Measurements from ENCODE around the gene LGALS1. TPM values are rescaled to one million over a fixed set of nuclear protein-coding genes. Genes with fewer than 3 reads are reported as not detected.
"Not testable (repeated sequence)": the region's sequence is repeated elsewhere in the genome, so short reads cannot be mapped to it uniquely, and the experiment has no call there.

LGALS1 gene
- total and polyA plus RNA-seq, 8 donors, result 15.9 to 249 (median 87.5) TPM

DNA sequence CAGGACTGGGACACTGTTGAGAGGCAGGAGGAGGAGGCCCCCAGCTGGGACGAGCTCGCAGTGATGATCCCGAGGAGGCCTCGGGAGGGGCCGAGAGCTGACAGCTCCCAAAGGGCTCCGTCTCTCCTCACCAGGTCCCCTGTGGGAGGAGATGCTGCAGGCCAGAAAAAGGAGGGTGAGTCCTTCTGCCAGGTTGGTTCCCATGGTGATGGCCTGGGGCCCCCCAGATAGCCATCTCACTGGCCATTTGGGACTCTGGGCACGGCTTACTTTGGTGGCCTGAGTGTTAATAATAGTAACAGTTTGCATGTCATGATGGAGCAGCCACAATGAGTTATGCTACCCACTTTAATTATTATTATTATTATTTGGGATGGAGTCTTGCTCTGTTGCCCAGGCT, 40.3 kb downstream of the LGALS1 start:
- no peak for FAIRE-seq
- TF ChIP-seq, protein P1, sequence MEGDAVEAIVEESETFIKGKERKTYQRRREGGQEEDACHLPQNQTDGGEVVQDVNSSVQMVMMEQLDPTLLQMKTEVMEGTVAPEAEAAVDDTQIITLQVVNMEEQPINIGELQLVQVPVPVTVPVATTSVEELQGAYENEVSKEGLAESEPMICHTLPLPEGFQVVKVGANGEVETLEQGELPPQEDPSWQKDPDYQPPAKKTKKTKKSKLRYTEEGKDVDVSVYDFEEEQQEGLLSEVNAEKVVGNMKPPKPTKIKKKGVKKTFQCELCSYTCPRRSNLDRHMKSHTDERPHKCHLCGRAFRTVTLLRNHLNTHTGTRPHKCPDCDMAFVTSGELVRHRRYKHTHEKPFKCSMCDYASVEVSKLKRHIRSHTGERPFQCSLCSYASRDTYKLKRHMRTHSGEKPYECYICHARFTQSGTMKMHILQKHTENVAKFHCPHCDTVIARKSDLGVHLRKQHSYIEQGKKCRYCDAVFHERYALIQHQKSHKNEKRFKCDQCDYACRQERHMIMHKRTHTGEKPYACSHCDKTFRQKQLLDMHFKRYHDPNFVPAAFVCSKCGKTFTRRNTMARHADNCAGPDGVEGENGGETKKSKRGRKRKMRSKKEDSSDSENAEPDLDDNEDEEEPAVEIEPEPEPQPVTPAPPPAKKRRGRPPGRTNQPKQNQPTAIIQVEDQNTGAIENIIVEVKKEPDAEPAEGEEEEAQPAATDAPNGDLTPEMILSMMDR (IDR thresholded peaks at IDR 0.05), result no peak
- 95 to 96% methylated on average over 7 of the region's 7 CpGs for WGBS, 2 donors

DNA sequence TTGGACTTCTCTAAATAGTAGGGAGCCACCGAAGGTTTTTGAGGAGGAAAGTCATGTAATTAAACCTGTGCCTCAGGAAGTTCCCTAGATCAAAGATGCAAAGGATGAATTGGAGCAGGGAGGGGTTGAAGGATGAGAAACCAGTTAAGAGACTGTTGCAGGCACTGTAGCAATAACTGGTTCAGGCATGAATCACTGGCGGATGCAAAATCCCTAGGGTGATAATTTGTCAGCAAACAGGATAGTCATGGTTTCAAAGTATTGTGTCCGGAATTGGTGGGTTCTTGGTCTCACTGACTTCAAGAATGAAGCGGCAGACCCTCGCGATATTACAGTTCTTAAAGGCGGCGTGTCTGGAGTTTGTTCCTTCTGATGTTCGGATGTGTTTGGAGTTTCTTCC, 41.3 kb downstream of the LGALS1 start:
- Histone ChIP-seq H3K27me3 (no peaks in the 10 kb centered on the region), H3K36me3 (no peaks in the 10 kb centered on the region), H3K4me1 (no peaks in the 10 kb centered on the region), H3K4me3 (no peak overlapping the region), H3K9me3 (no peaks in the 10 kb centered on the region), H3K27ac (no peak overlapping the region)
- intact Hi-C loops (cut with DNase I), result no loop called here
- FAIRE-seq, result no peak
- WGBS, 2 donors, result 91 to 92% methylated on average over 9 of the region's 9 CpGs
- no peak for DNase-seq
- TF ChIP-seq, protein P1 (IDR thresholded peaks at IDR 0.05), result no peak
- peak in 1 of 4 donors; percentile 43 for ATAC-seq

More for the DNA sequence above, 40.3 kb downstream of the LGALS1 start:
- Histone ChIP-seq H3K9me3 (no peaks in the 10 kb centered on the region), H3K27ac (no peak overlapping the region), H3K36me3 (no peaks in the 10 kb centered on the region), H3K27me3 (no peaks in the 10 kb centered on the region), H3K4me1 (no peaks in the 10 kb centered on the region), H3K4me3 (no peak overlapping the region)
- DNase-seq (no peak), ATAC-seq (no peak)
- intact Hi-C loops (cut with DNase I), result no loop called here

DNA sequence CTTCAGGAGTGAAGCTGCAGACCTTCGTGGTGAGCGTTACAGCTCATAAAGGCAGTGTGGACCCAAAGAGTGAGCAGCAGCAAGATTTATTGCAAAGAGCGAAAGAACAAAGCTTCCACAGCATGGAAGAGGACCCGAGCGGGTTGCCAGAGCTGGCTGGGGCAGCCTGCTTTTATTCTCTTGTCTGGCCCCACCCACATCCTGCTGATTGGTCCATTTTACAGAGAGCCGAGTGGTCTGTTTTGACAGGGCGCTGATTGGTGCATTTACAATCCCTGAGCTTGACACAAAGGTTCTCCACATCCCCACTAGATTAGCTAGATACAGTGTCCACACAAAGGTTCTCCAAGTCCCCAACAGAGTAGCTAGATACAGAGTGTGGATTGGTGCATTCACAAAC, 41.8 kb downstream of the LGALS1 start:
- H3K27ac ChIP-seq; H3K27me3 ChIP-seq; H3K36me3 ChIP-seq; FAIRE-seq; ATAC-seq; DNase-seq; H3K4me1 ChIP-seq; H3K4me3 ChIP-seq; intact Hi-C loops (cut with DNase I); H3K9me3 ChIP-seq: not testable (repeated sequence)
- WGBS, 2 donors, result 95% methylated on average over 7 of the region's 7 CpGs

DNA sequence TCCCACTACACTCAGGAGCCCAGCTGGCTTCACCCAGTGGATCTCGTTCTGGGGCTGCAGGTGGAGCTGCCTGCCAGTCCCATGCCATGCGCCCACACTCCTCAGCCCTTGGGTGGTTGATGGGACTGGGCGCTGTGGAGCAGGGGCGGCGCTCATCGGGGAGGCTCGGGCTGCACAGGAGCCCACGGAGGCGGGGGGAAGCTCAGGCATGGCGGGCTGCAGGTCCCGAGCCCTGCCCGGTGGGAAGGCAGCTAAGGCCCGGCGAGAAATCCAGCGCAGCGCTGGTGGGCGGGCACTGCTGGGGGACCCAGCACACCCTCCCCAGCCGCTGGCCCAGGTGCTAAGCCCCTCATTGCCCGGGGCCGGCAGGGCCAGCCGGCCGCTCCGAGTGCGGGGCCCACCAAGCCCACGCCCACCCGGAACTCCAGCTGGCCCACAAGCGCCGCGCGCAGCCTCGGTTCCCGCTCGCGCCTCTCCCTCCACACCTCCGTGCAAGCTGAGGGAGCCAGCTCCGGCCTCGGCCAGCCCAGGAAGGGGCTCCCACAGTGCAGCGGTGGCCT, 42.4 kb downstream of the LGALS1 start:
- intact Hi-C loops (cut with DNase I); DNase-seq: not testable (repeated sequence)
- WGBS, 2 donors, result 95% methylated on average over 25 to 38 of the region's 38 CpGs

DNA sequence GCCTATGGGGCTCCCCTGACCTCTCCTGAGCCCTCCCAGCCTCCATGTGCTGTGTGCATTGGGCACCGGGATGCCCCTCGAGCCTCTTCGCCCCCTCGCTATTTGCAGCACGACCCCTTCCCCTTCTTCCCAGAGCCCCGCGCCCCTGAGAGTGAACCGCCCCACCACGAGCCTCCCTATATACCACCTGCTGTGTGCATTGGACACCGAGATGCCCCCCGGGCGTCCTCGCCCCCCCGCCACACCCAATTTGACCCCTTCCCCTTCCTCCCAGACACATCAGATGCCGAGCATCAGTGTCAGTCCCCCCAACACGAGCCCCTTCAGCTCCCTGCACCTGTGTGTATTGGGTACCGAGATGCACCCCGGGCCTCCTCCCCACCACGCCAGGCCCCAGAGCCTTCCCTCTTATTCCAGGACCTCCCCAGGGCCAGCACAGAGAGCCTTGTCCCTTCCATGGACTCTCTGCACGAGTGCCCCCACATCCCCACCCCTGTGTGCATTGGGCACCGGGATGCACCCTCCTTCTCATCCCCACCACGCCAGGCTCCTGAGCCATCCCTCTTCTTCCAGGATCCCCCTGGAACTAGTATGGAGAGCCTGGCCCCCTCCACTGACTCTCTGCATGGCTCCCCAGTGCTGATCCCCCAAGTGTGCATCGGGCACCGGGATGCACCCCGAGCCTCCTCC, 50.3 kb downstream of the LGALS1 start:
- WGBS, 2 donors, result 91% methylated on average over 25 of the region's 25 CpGs
- H3K27me3 ChIP-seq, result no peaks in the 10 kb centered on the region
- DNase-seq (no peak), FAIRE-seq (no peak), ATAC-seq (no peak)
- no peaks in the 10 kb centered on the region for H3K9me3 ChIP-seq
- H3K27ac ChIP-seq, result no peak overlapping the region
- peaks cover 4 to 15% (median 4%) of the 10 kb centered on the region in 3 donors for H3K4me1 ChIP-seq
- H3K4me3 ChIP-seq, result no peak overlapping the region
- TF ChIP-seq, protein P1 (IDR thresholded peaks at IDR 0.05), result no peak
- H3K36me3 ChIP-seq, result no peaks in the 10 kb centered on the region
- intact Hi-C loops (cut with DNase I), result loop anchor here in 1 of 3 donors (10.0 kb wide), 1 partner anchor 59 kb away; no protein-coding TSS in a partner anchor

More for the DNA sequence above, 42.4 kb downstream of the LGALS1 start:
- not testable (repeated sequence) for H3K4me3 ChIP-seq, H3K9me3 ChIP-seq, H3K27me3 ChIP-seq, FAIRE-seq, H3K27ac ChIP-seq, H3K4me1 ChIP-seq, H3K36me3 ChIP-seq, ATAC-seq

All from pancreas (tissue), 10 donors.